ENCODE measurements around the gene TECTA.

Gene TECTA

DNA sequence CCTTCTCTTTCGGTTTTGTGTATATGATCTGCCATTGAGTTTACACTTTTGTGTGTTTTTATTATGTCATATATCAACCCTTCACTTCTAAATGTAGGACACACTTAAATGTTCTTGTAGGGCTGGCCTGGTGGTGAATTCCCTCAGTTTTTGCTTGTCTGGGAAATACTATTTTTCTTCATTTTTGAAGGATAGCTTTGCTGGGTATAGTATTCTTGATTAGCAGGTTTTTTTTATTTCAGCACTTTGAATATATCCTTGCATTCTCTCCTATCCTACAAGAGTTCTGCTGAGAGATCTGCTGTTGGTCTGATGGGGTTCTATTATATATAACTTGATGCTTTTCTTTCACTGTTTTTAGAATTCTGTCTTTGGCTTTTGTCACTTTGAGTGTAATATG lies 79.1 kb downstream of the TECTA start:
- DNase-seq, result no peak

GRCh38 chr11:121188776-121189175 lies 87.7 kb downstream of the TECTA start:
- DNase-seq, result no peak

DNA sequence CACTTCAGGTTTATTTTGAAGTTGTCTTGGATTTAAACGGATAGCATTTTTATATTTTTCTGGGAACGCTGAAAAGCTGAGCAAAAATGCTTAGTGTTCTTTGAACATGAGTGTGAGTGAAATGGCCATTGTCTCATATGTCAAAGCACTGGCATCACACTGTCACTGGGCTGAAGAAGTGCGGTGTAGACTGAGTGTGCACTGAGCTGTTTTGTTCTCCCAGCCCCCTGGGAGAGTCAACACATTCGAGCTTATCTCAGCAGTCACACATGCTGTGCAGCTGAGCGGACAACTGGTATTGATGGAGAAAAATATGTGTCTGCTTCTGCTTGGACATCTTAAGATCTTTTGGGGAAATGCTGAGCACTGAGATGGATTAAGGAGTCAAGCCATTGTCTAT lies 90.8 kb downstream of the TECTA start:
- no peak for DNase-seq

DNA sequence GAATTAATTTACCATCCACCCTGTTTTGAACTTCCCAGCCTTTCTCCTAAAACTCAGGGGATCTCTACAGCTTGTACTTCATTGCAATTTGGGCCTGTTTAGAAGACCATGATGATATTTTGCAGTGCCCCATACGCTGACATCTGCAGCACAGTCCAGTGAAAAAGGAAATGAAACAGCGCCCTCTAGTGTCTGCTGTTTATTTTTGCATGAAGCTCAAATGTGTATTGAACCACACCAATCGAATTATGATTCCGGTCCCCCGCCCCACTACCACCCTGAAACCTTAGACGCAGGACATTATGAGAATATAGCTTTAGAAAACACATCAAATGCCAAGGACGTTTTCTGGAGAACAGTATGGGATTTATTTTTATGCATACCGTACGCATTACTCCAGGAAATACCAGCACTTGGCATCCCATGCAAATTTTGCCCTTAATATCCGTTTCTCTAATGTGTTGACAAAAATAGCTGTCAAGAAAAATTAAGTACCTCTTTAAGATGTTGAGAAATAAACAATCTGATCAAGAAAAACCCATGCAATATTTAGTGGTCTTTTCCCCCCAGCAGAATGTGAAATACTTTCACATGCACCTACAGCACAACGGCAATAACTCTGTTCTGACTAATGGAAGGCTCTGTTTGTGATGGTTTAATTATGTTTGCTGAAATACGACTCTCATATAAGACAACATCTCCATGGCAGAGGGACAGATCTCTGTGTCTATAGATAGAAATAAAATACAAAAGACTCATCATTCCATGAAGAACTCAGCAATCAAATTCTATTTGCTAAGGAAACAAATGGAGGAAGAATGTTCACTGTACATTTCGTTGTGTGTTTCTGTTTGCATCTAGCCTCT lies 93.9 kb downstream of the TECTA start:
- DNase-seq, result peak; percentile 66

DNA sequence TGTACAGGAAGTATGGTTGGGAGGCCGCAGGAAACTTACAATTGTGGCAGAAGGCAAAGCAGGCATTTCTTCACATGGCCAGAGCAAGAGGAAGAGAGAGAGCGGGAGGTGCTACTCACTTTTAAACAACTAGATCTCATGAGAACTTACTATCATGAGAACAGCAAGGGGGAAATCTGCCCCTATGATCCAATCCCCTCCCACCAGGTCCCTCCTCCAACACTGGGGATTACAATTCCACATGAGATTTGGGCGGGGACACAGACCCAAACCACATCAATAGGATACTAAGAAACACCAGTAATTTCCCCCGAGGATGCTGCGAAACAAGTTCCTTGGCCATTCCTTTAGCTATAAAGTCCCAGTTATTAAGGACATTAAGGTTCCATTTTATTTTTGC lies 97.4 kb downstream of the TECTA start:
- no peak for DNase-seq

DNA sequence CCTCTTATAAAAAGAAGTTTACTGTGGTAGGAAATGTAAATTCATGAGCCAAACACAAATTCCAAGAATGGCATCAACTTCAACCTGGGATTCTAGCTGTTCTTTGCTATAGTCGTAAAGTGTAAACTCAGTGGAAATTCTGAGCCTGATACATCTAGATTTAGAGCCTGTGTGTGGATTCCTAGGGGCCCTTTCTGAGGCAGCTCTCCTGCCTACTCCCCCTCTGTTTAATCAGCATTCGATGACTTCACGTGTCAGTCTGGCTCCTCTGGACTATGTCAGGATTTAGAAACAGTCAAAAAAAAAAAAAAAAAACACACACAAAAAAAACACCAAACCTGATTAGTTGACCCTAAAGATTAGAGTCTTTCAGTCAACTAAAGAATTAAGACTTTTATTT lies 98.5 kb downstream of the TECTA start:
- DNase-seq, result no peak

GRCh38 chr11:121206810-121207209 lies 105.8 kb downstream of the TECTA start:
- DNase-seq, result peak; percentile 23

- DNase-seq, result no peak
Measured at GRCh38 chr11:121207485-121208115, 106.6 kb downstream of the TECTA start.

DNA sequence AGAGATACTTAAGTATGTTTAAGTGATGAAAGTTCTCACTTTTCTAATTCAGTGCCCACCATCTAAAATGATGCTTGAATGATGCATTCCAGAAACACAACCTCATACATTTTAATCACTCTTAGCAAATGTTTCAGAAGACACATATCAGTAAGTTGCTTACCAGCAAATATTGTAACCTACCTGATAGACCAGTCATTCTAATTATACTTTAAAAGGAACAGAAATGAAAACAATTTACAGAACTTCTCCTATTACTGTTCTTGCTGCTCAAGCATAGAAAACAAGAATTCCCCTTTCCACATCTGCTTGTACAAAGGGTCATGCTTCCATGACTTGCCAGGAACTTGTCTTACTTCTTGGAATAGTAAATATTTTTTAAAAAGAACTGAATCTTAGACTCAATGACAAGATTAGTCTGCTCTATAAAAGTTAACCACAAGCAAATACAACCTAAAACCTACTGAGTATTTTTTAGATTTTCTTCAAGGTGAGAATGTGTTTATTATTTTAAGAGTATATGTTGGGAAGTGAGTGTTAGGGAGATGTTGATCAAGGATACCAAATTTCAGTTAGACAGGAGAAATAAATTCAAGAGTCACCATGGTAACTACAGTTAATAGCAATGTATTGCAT lies 109.5 kb downstream of the TECTA start:
- no peak for DNase-seq

GRCh38 chr11:121211626-121212025 lies 110.6 kb downstream of the TECTA start:
- no peak for DNase-seq

DNA sequence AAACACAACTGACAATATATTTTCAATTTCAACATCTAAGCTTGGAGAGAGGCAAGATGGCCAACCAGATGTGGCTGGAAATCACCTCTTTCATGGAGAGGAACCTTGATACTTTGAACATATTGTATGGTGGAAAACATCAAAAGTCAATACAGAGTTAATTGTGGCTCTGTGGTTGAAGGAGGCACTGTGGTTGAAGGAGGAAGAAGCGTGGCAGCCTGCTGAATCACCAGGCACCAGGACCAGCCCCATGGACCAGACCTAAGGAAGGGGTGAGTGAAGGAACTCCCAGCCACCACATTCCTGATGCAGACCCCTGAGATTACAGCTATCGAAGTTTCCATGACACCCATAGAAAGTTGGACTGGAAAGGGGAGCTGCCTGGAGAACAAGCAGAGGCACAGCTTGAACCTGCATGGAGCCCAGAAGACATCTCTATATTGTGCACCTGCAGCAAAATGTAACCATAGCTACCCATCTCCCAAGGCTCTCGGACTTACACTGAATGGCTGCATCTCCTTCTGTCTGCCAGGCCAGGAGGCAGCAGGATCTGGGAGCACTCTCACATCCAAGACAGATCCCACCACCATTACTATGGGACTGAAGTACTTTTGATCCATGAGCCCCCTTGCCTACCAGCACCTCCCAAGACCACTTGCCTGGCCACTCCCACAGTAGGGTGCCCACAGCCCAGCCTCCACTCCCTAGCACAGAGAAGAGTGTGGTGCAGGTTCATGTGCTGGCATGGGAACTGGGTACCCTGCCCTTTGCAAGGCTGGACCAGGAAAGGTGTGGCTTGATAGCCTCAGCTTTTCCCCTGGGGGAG lies 111.7 kb downstream of the TECTA start:
- DNase-seq, result no peak

DNA sequence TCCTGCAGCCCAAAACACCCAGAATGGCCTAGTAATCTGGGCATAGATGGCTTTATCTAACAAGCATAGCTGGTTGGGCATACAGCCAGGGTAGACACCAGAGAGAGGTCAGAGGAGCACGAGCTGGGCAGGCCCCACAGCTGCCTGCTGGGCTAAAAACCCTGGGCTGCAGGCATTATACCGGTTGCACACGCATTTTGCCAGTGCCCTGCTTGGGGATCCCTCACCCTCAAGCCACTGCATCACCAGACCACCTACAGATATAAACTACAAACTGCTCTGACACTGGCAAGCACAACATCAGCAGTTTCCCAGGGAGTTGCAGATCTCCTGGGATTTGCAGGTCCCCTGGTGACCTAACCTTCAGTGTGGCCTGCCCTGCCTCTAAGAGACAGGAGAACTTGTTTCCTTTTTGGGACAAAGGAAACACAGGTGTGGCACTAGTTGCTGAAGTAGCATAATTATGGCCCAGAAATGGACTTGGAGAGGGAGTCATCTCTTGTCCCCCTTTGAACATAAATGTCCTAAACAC lies 112.4 kb downstream of the TECTA start:
- no peak for DNase-seq

DNA sequence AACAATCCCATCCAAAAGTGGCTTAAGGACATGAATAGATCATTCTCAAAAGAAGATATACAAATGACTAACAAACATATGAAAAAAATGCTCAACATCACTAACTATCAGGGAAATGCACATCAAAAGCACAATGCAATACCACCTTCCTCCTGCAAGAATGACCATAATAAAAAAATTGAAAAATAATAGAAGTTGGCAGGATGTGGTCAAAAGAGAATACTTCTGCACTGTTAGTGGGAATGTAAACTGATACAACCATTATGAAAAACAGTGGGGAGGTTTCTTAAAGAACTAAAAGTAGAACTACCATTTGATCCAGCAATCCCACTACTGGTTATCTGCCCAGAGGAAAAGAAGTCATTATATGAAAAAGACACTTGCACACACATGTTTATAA lies 113.8 kb downstream of the TECTA start:
- DNase-seq, result no peak

- no peak for DNase-seq
Measured at GRCh38 chr11:121221496-121222200, 120.6 kb downstream of the TECTA start.

DNA sequence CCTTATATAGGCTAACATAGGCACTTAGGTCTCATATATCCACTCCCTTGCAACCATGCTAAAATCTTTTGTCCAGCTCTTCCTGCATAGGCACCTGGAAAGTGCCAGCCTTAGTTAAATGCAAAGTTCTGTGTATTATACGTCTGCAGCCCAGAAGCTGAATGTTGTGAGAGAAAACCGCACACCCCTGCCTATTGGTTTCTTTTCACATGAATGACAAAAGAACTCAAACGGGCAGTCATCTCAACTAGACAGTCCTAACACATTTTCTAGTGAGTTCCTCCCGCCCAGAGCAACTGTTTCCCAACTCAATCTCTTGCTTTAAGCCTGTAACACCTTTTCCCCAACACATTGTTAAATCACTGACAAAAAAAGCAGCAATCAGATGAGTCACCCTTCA lies 122.1 kb downstream of the TECTA start:
- DNase-seq, result no peak

- no peak for DNase-seq
Measured at GRCh38 chr11:121225382-121225781, 124.3 kb downstream of the TECTA start.

GRCh38 chr11:121226415-121227263 lies 125.6 kb downstream of the TECTA start:
- no peak for DNase-seq

DNA sequence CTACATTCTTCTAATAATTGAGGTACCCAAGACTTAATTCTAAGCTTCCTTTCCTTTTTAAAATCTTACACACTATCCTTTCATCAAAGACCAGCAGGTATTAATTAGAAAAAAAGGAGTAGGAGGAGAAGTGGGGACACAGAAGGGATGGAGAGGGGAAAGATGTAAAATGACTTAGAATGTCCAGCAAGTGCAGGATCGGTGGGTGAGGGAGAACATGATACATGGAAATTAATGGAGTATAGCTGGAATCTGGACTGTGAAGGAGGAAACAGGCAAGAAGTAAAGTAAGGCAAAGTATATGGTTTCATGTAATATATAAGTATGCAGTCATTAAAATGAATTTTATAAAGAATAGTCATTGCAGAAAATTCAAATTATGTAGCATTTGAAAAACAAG lies 127.8 kb downstream of the TECTA start:
- DNase-seq, result no peak

- no peak for DNase-seq
Measured at GRCh38 chr11:121229495-121230215, 128.6 kb downstream of the TECTA start.

DNA sequence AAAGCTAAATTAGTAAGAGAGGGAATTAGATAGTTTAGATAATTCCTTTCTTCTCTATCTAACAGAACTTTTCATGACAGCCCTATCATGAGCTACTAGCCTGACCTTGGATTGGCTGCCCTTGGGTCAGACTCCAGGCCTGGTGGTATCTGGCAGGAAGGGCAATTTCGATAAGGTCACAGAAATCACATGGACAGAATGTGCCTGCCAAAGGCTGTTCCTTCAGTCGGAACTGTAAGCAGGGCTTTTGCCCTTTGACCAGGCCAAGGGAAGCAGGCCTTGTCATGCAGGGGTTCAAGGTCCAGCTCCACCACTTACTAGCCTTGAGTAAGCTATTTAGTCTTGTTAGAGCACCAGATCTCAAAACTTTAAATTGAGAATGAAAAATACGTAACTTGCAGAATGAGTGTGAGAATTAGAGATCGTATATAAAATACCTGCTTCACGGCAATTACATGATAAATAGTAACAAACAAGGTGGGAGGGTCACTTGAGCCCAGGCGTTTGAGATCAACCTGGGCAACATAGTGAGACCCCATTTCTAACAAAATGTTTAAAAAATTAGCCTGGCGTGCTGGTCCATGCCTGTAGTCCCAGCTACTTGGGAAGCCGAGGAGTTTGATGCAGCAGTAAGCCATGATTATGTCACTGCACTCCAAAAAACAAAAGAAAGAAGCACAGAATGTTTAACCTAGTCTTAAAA lies 130.7 kb downstream of the TECTA start:
- DNase-seq, result no peak
